ENCODE measurements around the gene FTSJ1. TPM values are rescaled to one million over a fixed set of nuclear protein-coding genes. Genes with fewer than 3 reads are reported as not detected.

FTSJ1 gene
- total and polyA plus RNA-seq, 2 of the 8 experiments (the other 6 are each of a cell fraction or from before 2014, with no cell fraction given), result 62.4 to 80.4 TPM

- Histone ChIP-seq H3K4me3 (ENCODE audit: extremely low read depth in 1 of 4, insufficient read depth in 2 of 4, low read depth in 3 of 4, low read length in 4 of 4) (no peak overlapping the region), H3K79me2 (ENCODE audit: control insufficient read depth in 1 of 2, insufficient read depth in 2 of 2, low read length in 2 of 2) (peaks cover 0 to 5% of the 10 kb centered on the region in 2 experiments; a peak in 1 of 4 replicates), H2AFZ (ENCODE audit: low read length) (no peak overlapping the region), H3K23me2 (ENCODE audit: low read depth, low read length) (no peaks in the 10 kb centered on the region), H3K56ac (replicated peaks; ENCODE audit: insufficient read length, low read depth, low read length) (no peak overlapping the region), H2BK12ac (ENCODE audit: low read depth, low read length) (no peak overlapping the region), H3K27me3 (replicated peaks in 1 of 4; ENCODE audit: control insufficient read depth in 3 of 4, extremely low read depth in 1 of 4, insufficient read depth in 3 of 4, low read length in 3 of 4) (no peaks in the 10 kb centered on the region), H3K27ac (ENCODE audit: low read depth, low read length) (no peak overlapping the region), H3K4me2 (ENCODE audit: insufficient read depth in 1 of 2, low read depth in 2 of 2, low read length in 2 of 2) (no peak overlapping the region), H3K4me1 (replicated peaks in 1 of 4; ENCODE audit: control insufficient read depth in 3 of 4, insufficient read depth in 4 of 4, low read length in 3 of 4) (no peaks in the 10 kb centered on the region), H2BK120ac (replicated peaks; ENCODE audit: low read depth, low read length) (no peak overlapping the region), H4K91ac (replicated peaks; ENCODE audit: insufficient read length, low read length) (no peak overlapping the region), H4K20me1 (replicated peaks in 1 of 2; ENCODE audit: control insufficient read depth in 1 of 2, insufficient read depth in 2 of 2, low read length in 2 of 2) (peaks cover 0 to 1% of the 10 kb centered on the region in 2 experiments), H2BK5ac (ENCODE audit: low read depth, low read length) (no peak overlapping the region), H3K36me3 (ENCODE audit: control insufficient read depth in 2 of 4, insufficient read depth in 4 of 4, low read length in 3 of 4) (peaks cover 0 to 13% (median 5%) of the 10 kb centered on the region in 4 experiments; a peak in 5 of 8 replicates), H3K9ac (replicated peaks in 1 of 4; ENCODE audit: extremely low read depth in 1 of 4, low read depth in 3 of 4, low read length in 3 of 4) (no peak overlapping the region), H3K9me3 (ENCODE audit: insufficient read depth in 2 of 2, low read depth in 1 of 2, low read length in 1 of 2) (no peaks in the 10 kb centered on the region), H3K4ac (replicated peaks; ENCODE audit: insufficient read length, low read depth, low read length) (no peak overlapping the region), H2AK5ac (ENCODE audit: low read depth, low read length) (no peak overlapping the region), H3K23ac (ENCODE audit: insufficient read length) (no peak overlapping the region), H3K79me1 (ENCODE audit: low read depth, low read length) (0 out of 2 replicates have a peak, but pooled peaks cover 2% of the 10 kb centered on the region), H2BK15ac (ENCODE audit: low read length) (no peak overlapping the region), H4K5ac (ENCODE audit: insufficient read length, low read depth, low read length) (no peak overlapping the region), H3K18ac (ENCODE audit: extremely low read depth, low read length) (no peak overlapping the region), H3K14ac (ENCODE audit: insufficient read length) (no peak overlapping the region), H2BK20ac (ENCODE audit: low read length) (no peak overlapping the region), H4K8ac (ENCODE audit: extremely low read depth, insufficient read depth, low read length) (no peak overlapping the region)
- ChIA-PET POLR2A (ENCODE audit: partially characterized antibody) (no interaction called here), CTCF (ENCODE audit: partially characterized antibody) (no interaction called here)
- DNase-seq (ENCODE audit: low read depth in 1 of 2, low spot score in 2 of 2), result no peak
- 100% methylated on average over 3 of the region's 11 CpGs; no CpG with 5 or more reads in 1 of the 2 experiments for WGBS, 2 experiments (ENCODE audit: extremely low coverage in 1 of 2, insufficient coverage in 1 of 2, insufficient read length in 1 of 2, insufficient replicate concordance in 2 of 2, low coverage in 1 of 2, low lambda C conversion rate in 2 of 2, missing lambda C conversion rate in 1 of 2)
- FAIRE-seq, result no peak
- no peak for TF ChIP-seq YY1 (IDR thresholded peaks at IDR 0.05; ENCODE audit: low read depth, low read length)
- TF ChIP-seq TBP (IDR thresholded peaks at IDR 0.05; ENCODE audit: low read depth, low read length), result no peak
- no peak for TF ChIP-seq ATF3 (IDR thresholded peaks at IDR 0.05; ENCODE audit: insufficient read depth, low read depth, low read length)
- TF ChIP-seq POLR2A (IDR thresholded peaks at IDR 0.05; ENCODE audit: control extremely low read depth in 1 of 2, low read depth in 2 of 2, low read length in 2 of 2), result no peak
- TF ChIP-seq MAFK (IDR thresholded peaks at IDR 0.05; ENCODE audit: low read depth, low read length), result no peak
- no peak for TF ChIP-seq SIRT6 (IDR thresholded peaks at IDR 0.05; ENCODE audit: low read length)
- TF ChIP-seq ASH2L (IDR thresholded peaks at IDR 0.05; ENCODE audit: low read length), result no peak
- no peak for TF ChIP-seq SP1 (IDR thresholded peaks at IDR 0.05; ENCODE audit: low read depth, low read length)
- TF ChIP-seq GTF2F1 (IDR thresholded peaks at IDR 0.05; ENCODE audit: borderline replicate concordance, low read depth, low read length), result no peak
- no peak for TF ChIP-seq FOSL1 (IDR thresholded peaks at IDR 0.05; ENCODE audit: insufficient read depth, low read depth, low read length)
- no peak for TF ChIP-seq TAF7 (optimal IDR thresholded peaks at IDR 0.05; ENCODE audit: borderline replicate concordance, low read depth, low read length)
These were observed 15.4 kb upstream of the FTSJ1 start for GRCh38 chrX:48460606-48461005.

Data from H1 (cell line).